CD1c-positive myeloid dendritic cell (primary cell): ENCODE measurements around the gene UBTF.
"Not testable (repeated sequence)": the region's sequence is repeated elsewhere in the genome, so short reads cannot be mapped to it uniquely, and the experiment has no call there.

Experiments
- DNase-seq: peaks from one replicate; pipeline ENCODE4 v3.0.0-alpha.2; 2016; ENCODE audit errors: extremely low spot score

The UBTF gene

GRCh38 chr17:44241106-44241624, 21.7 kb upstream of the UBTF start:
- peak; percentile 55 for DNase-seq

- not testable (repeated sequence) for DNase-seq
Observed at GRCh38 chr17:44237886-44238285, 18.4 kb upstream of the UBTF start.

- DNase-seq = no peak
Observed at GRCh38 chr17:44236444-44236991, 17.0 kb upstream of the UBTF start.

GRCh38 chr17:44235583-44235936, 16.1 kb upstream of the UBTF start:
- no peak for DNase-seq

- DNase-seq = no peak
Observed at GRCh38 chr17:44233582-44233981, 14.1 kb upstream of the UBTF start.

GRCh38 chr17:44232061-44232460, 12.6 kb upstream of the UBTF start:
- no peak for DNase-seq

- DNase-seq = no peak
Observed at GRCh38 chr17:44230140-44230539, 10.7 kb upstream of the UBTF start.

GRCh38 chr17:44229090-44229489, 9.6 kb upstream of the UBTF start:
- DNase-seq = no peak

GRCh38 chr17:44223541-44224071, 4.1 kb upstream of the UBTF start:
- DNase-seq = no peak

GRCh38 chr17:44222112-44222869, 2.8 kb upstream of the UBTF start:
- DNase-seq = peak; percentile 40

GRCh38 chr17:44221862-44222111, 2.3 kb upstream of the UBTF start:
- no peak for DNase-seq

- DNase-seq = peak; percentile 69
Observed at GRCh38 chr17:44221084-44221861, 1.8 kb upstream of the UBTF start.

GRCh38 chr17:44220213-44221083, 973 bp upstream of the UBTF start:
- peak; percentile 62 for DNase-seq

- peak; percentile 85 for DNase-seq
Observed at GRCh38 chr17:44219108-44219615, 313 bp downstream of the UBTF start.

GRCh38 chr17:44218344-44219107, 949 bp downstream of the UBTF start:
- peak; percentile 94 for DNase-seq

GRCh38 chr17:44217738-44218343, 1.6 kb downstream of the UBTF start:
- DNase-seq = no peak

GRCh38 chr17:44216694-44217093, 2.8 kb downstream of the UBTF start:
- DNase-seq = no peak

GRCh38 chr17:44216173-44216572, 3.3 kb downstream of the UBTF start:
- peak; percentile 44 for DNase-seq

GRCh38 chr17:44214896-44215295, 4.6 kb downstream of the UBTF start:
- DNase-seq = no peak

- DNase-seq = no peak
Observed at GRCh38 chr17:44214230-44214494, 5.3 kb downstream of the UBTF start.
